Gastroesophageal sphincter (tissue), 3 donors: Measurements from ENCODE around the gene MAGI3.

Source experiments
- EP300 ChIP-seq: sonication (generic); formaldehyde crosslinking; IDR thresholded peaks from one replicate; pipeline ENCODE4 v1.6.1; 2017; ENCODE audit warnings: antibody characterized with exemption, mild to moderate bottlenecking
- POLR2A ChIP-seq, 2 donors: fragments of 450-650 bp; IDR thresholded peaks; one replicate each; pipeline ENCODE4 v1.6.1; 2017; ENCODE audit warnings: antibody characterized with exemption in 2 of 2, mild to moderate bottlenecking in 2 of 2, moderate library complexity in 1 of 2
- TF ChIP-seq, protein P1 (sequence below), 4 experiments: fragments of 200-600 bp in 2 of 4; fragments of 450-650 bp in 2 of 4; sonication (generic) in 1 of 4; IDR thresholded peaks; one replicate each; pipeline ENCODE4 v1.5.1; 2017 to 2019; ENCODE audit warnings: antibody characterized with exemption in 4 of 4, mild to moderate bottlenecking in 2 of 4, moderate library complexity in 2 of 4

DNA sequence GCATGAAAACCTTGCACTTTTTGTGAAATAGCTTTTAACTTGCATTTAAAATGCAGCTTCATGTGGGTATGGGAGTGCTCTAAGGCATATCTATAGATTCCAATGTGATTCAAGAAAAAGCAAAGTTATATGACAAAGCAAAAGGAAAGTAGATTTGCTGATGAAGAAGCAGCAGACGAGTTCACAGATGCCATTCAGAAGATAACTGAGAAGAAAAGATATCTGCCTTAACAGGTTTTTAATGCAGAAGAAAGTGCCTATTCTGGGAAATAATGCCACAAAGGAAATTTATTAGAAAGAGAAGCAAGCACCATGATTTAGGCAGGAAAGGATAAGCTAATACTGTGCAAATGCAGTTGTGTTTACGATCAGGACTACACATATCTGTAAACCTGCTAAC, 300.9 kb downstream of the MAGI3 start:
- TF ChIP-seq, protein P1, sequence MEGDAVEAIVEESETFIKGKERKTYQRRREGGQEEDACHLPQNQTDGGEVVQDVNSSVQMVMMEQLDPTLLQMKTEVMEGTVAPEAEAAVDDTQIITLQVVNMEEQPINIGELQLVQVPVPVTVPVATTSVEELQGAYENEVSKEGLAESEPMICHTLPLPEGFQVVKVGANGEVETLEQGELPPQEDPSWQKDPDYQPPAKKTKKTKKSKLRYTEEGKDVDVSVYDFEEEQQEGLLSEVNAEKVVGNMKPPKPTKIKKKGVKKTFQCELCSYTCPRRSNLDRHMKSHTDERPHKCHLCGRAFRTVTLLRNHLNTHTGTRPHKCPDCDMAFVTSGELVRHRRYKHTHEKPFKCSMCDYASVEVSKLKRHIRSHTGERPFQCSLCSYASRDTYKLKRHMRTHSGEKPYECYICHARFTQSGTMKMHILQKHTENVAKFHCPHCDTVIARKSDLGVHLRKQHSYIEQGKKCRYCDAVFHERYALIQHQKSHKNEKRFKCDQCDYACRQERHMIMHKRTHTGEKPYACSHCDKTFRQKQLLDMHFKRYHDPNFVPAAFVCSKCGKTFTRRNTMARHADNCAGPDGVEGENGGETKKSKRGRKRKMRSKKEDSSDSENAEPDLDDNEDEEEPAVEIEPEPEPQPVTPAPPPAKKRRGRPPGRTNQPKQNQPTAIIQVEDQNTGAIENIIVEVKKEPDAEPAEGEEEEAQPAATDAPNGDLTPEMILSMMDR (IDR thresholded peaks at IDR 0.05), result no peak
- no peak for TF ChIP-seq POLR2A (IDR thresholded peaks at IDR 0.05)
- no peak for TF ChIP-seq EP300
